GM19239 (cell line): ENCODE measurements around the gene RBM23.

ENCODE experiments used
- DNase-seq: peaks from one replicate; pipeline ENCODE4 v3.0.0; 2011; ENCODE audit warnings: low spot score; ENCODE audit not compliant: insufficient read length
- FAIRE-seq: peaks from 2 replicates; lab custom pipeline; 2011; peaks lifted over from hg19 to GRCh38; lab: Jason Lieb, UNC

The RBM23 gene

GRCh38 chr14:22846811-22847307 lies 72.1 kb downstream of the RBM23 start:
- FAIRE-seq (no peak), DNase-seq (no peak)

- no peak for DNase-seq
- no peak for FAIRE-seq
These were observed 72.9 kb downstream of the RBM23 start for GRCh38 chr14:22845821-22846625.

- no peak for FAIRE-seq
- DNase-seq, result no peak
These were observed 73.9 kb downstream of the RBM23 start for GRCh38 chr14:22845103-22845394.

- DNase-seq (no peak), FAIRE-seq (no peak)
These were observed 74.5 kb downstream of the RBM23 start for GRCh38 chr14:22844221-22845102.
